Activated CD8-positive, alpha-beta memory T cell treated with anti-CD3 and anti-CD28 coated beads, Interleukin-2, amount 50 U/mL, for 1 hour (primary cell): ENCODE measurements around the gene CLEC7A.

ENCODE experiments used
- DNase-seq: peaks from one replicate; pipeline ENCODE4 v3.0.0-alpha.2; 2020; ENCODE audit errors: extremely low read depth

Gene CLEC7A

GRCh38 chr12:10130042-10130441, at the start of gene CLEC7A:
Gene CLEC7A, minus strand, starts transcription at chr12:10130199. Its CDS starts 117 bp downstream, at chr12:10130082.
- DNase-seq, result no peak

DNA sequence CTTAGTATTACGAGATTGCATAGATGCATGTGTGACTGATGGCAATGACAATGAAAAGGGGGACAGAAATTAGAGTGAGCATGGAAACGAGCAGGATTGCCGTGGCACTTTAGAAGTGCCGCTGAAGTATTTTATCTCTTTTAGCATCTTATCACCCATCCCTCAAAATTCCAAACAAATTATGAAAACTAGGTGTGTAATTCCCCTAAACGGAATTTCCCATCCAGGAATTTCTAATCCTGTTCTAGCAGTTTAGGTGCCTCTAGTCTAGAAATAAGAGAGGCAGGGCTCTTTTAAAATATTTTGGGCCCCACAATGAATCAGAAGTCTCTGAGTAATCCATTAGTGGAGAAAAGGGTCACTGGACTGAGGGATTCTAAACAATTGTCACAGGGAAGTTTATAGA, 49.8 kb upstream of the CLEC7A start:
- DNase-seq, result no peak

GRCh38 chr12:10178821-10179220, 48.8 kb upstream of the CLEC7A start, which contains the start of gene TMEM52B:
Gene TMEM52B, plus strand, starts transcription at chr12:10179032. Its CDS starts 543 bp downstream, at chr12:10179575.
- DNase-seq, result no peak

- no peak for DNase-seq
Measured at GRCh38 chr12:10175846-10176636, 46.0 kb upstream of the CLEC7A start.

GRCh38 chr12:10174986-10175614, 45.1 kb upstream of the CLEC7A start:
- no peak for DNase-seq

GRCh38 chr12:10171973-10172728, 42.2 kb upstream of the CLEC7A start, which contains the start of gene OLR1:
Gene OLR1, minus strand, starts transcription at chr12:10172132. Its CDS starts 55 bp downstream, at chr12:10172077.
- DNase-seq, result no peak

- no peak for DNase-seq
Measured at GRCh38 chr12:10170216-10170615, 40.2 kb upstream of the CLEC7A start.

- DNase-seq, result no peak
Measured at GRCh38 chr12:10169104-10169503, 39.1 kb upstream of the CLEC7A start.

DNA sequence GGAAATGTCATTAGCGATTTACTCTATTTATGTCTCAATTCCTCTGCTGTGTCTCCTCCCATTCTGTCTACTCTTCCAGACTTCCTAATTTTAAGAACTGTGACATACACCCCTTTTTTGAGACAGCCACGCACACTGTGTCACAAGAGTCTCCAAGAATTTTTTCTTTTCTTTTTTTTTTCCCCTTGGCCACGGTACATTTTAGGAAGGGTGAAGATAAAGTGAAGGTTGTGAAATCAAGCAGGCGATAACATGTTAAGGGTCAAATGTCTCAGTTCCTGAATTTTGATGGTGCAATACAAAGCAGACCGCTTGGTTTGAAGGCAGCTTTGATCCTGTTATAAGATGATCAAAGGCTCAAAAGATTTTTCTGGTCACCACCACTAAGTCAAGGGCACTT, 37.6 kb upstream of the CLEC7A start:
- no peak for DNase-seq

DNA sequence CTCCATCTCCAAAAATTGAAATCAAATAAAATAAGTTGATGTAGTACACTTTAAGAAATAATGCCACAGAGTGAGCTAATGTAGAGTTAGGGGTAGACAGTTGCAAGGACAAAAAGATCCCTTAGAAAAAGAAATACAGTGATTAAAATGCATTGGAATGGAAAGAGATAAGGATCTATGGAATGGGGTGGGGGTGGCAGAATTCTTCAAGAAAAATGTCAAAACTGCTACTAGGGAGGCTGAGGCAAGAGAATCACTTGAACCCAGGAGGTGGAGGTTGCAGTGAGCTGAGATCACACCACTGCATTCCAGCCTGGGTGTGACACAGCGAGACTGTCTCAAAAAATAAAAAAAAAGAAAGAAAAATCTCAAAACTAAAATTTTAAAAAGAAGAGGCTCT, 35.4 kb upstream of the CLEC7A start:
- DNase-seq, result no peak

GRCh38 chr12:10163084-10163483, 33.1 kb upstream of the CLEC7A start:
- DNase-seq, result no peak

GRCh38 chr12:10160617-10161385, 30.8 kb upstream of the CLEC7A start:
- no peak for DNase-seq

DNA sequence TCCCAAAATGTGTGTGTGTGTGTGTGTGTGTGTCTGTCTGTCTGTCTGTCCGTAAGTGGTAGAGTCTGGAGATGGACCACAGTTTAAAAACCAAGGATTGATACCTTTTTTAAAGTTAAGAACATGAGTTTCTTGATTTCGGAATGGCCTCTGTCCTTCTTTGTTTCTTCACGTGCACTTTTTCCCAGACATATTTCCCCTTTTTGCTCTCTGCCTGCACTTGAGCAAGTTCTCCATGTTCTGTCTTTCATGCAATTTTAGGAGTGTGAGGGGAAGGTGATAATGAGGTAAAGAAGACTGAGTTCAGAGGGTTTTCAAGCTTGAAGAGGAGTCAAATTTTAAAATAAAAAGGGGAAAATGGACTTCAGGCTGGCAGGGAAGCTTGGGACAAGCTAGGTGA, 29.3 kb upstream of the CLEC7A start:
- DNase-seq, result no peak

DNA sequence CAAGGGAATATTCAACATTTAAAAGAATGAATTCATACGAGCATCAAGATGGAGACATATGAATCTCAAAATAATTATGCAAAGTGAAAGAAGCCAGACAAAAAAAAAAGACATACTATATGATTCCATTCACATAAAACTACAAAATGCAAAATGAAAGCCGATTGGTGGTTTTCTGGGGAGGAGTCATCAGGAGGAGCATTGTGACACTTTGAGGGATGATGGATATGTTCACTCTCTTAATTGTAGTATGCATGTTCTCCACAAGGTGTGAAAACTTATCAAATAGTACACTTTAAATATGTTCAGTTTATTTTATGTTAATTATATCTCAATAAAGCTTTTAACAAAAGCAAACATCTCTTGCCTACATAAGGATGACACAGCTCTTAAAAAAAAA, 28.4 kb upstream of the CLEC7A start:
- no peak for DNase-seq

DNA sequence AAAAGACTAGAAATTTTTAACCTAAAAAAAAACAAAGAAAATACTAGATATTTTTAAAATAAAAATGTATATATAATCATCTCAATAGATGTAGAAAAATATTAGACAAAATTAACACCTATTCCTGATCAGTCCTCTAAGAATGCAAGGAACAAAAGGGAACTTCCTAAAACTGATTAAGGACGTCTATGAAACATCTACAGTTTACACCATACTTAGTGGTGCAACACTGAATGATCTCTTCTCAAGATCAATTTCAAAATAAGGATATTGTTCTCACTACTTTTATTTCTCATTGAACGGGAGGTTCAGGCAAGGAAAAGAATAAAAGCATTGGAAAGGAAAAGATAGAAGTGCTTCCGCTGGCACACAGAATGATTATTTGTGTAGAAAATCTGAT, 26.0 kb upstream of the CLEC7A start:
- no peak for DNase-seq

GRCh38 chr12:10154145-10154496, 24.1 kb upstream of the CLEC7A start:
- DNase-seq, result no peak

DNA sequence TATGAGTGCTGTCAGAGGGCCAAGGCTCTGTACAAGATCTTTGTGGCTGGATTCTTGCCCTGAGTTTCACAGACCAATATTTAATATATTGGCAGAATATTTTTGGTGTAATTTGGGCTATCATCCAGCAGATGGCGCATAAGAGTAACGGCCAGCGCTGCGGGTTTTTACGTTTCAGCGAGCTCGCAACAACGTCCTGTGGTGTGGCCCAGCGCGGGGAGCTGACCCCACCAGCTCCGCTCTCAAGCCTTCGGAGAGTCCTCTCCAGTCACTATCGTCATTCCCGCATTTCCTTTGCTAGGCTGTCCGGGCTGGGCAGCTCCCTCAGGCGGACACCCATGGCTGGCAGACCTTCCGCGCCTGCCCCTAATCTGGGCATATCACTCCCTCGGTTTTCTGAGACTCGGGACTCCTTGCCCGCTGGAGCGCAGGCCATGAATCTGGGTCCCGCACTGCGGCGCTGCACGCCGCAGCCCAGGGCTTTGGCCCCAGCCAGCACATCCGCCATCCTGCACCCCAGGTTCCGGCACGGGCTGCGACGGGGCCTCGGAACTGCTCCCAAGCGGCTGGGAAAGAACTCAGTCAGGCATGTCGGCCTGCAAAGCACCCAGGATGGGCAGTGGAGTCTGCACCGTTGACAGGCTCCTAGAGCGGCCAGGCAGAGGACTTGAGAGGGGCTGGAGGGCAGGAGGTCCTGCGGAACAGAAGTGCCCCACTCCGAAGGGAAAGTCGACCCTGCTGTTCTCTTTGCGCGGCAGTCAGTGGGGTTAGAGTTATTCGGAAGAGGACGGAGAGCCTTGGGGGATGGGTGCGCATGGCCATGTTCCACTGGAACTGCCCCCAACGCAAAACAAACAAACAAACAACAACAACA, 23.5 kb upstream of the CLEC7A start:
- DNase-seq, result peak; percentile 7

- DNase-seq, result no peak
Measured at GRCh38 chr12:10151621-10152020, 21.6 kb upstream of the CLEC7A start.

- no peak for DNase-seq
Measured at GRCh38 chr12:10147714-10148403, 17.9 kb upstream of the CLEC7A start.

DNA sequence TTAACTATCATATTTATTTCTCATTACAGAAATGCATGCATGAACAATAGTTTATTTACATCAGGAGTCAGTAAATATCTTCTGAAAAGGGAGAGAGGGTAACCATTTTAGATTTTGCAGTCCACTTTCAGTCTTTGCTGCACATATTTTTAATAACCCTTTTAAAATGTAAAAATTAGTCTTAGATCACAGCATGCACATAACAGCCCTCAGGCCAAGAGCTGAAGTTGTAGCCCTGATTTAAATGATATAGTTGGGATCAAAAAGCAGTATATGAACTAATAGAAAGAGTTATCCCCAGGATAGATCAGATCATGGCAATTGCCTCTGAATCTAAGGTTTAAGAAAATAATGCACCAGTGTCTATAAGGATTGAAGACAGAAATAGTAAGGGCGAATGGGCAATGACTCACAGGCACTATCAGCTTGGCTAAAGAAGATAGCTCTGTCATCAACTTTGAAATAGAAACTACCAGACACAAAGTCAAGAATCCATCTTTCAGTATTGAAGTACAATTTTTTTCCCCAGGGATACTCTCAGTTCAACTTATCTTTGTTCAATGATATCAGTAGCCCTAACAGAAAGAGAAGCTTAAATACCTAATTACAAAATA, 13.1 kb upstream of the CLEC7A start:
- no peak for DNase-seq
